ENCODE data around the gene LIN7C.

Gene LIN7C

GRCh38 chr11:27472398-27473016 lies 34.1 kb downstream of the LIN7C start, which contains the start of gene LGR4:
Gene LGR4 (minus strand): TSS chr11:27472790. CDS start chr11:27472302, 488 bp downstream.
- no peak for TF ChIP-seq CTCF (conservative IDR thresholded peaks at IDR 0.05; ENCODE audit: low read depth, low read length)
- peak within 1 kb of the TSS; percentile 80 for H3K4me3 ChIP-seq (ENCODE audit: low read depth, low read length)
- DNase-seq (ENCODE audit: low read depth) = peak; percentile 96

DNA sequence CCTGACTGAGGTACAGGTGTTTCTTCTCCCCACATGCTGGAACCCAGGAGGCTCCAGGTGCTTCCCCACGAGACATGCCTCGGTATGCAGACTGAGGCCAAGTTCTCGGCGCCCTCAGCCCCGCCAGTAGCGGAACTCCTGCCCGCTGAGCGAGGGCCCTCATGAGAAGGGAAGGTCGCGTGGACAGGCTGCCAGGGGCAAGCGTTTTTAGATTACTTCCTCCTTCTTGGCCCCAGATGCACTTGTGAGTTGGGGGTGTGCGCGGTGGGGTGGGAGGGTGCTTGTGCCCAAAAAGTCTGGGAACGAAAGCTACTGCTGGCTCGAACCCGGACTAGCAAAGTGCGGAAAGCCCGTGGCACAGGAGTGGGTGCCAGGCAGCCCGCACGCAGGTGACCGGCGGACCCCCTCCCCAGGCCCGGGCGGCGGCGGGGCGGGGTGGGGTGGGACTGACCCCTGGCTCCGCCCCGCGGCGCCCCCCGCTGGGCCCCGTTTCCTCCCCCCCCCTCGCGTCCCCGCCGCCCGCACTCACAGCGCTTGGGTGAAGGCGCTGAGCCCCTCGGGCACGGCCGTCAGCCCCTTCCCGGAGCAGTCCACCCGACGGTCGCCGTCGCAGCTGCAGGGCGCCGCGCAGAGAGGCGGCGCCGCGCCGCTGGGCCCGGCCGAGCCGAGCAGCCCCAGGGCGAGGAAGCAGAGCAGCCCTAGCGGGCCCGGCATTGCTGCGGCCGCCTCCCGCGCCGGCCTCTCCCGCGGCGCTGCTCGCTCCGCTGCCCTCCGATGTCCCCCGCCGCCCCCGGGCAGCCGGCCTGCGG lies 34.8 kb downstream of the LIN7C start:
- peak; percentile 26 for DNase-seq (ENCODE audit: low read depth)
- TF ChIP-seq CTCF (conservative IDR thresholded peaks at IDR 0.05; ENCODE audit: low read depth, low read length) = no peak
- peak overlapping the region; percentile 80 for H3K4me3 ChIP-seq (ENCODE audit: low read depth, low read length)

DNA sequence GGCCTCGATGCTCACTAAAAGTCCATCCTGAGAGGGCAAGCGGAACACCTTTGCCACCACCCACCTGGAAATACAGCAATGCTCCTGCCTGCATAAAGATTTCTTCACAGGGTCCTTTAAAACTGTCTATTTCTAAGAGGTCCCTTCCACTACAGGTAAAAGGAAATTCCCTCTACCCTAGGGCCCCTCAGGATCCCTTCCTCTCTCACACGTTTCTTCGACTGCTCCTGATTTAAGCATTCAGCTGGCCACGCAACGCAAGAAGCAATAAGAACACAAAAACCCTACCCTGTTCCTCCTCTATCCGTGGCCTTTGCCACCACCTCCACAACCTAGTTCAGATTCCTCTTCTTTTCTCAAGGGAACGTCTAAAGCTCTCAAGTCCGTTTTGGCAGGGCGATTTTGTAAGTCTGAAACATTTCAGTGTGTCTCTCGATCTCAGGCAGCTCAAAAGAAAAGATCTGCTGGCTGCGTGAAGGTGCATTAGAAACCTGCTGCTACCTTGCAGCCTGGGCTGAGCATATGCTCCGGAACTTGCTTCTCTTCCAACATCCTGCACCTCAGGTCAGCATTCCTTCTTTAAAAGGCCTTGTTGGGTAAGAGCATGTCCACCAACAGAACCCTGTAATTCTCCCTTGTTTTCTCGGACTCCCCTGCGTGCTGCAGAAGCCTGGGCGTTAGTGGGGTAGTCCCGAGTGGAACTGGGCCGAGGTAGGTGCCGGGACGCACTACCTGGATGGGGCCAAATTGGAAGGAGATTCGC lies 35.6 kb downstream of the LIN7C start:
- H3K4me3 ChIP-seq (ENCODE audit: low read depth, low read length) = peak overlapping the region; percentile 80
- no peak for TF ChIP-seq CTCF (conservative IDR thresholded peaks at IDR 0.05; ENCODE audit: low read depth, low read length)
- peak; percentile 18 for DNase-seq (ENCODE audit: low read depth)

GRCh38 chr11:27470166-27470565 lies 36.4 kb downstream of the LIN7C start:
- H3K4me3 ChIP-seq (ENCODE audit: low read depth, low read length) = no peak overlapping the region
- TF ChIP-seq CTCF (conservative IDR thresholded peaks at IDR 0.05; ENCODE audit: low read depth, low read length) = no peak
- no peak for DNase-seq (ENCODE audit: low read depth)

GRCh38 chr11:27468995-27469695 lies 37.4 kb downstream of the LIN7C start:
- no peak overlapping the region for H3K4me3 ChIP-seq (ENCODE audit: low read depth, low read length)
- no peak for TF ChIP-seq CTCF (conservative IDR thresholded peaks at IDR 0.05; ENCODE audit: low read depth, low read length)
- no peak for DNase-seq (ENCODE audit: low read depth)

GRCh38 chr11:27468209-27468994 lies 38.2 kb downstream of the LIN7C start:
- no peak for TF ChIP-seq CTCF (conservative IDR thresholded peaks at IDR 0.05; ENCODE audit: low read depth, low read length)
- DNase-seq (ENCODE audit: low read depth) = peak; percentile 84
- no peak overlapping the region for H3K4me3 ChIP-seq (ENCODE audit: low read depth, low read length)
